Measurements from ENCODE around the gene FGFR2.

Gene FGFR2

GRCh38 chr10:121438333-121438732 is 159.9 kb downstream of the FGFR2 start:
- H3K4me1 ChIP-seq (ENCODE audit: insufficient read depth, low read length), result peaks cover 45% of the 10 kb centered on the region

GRCh38 chr10:121437596-121437995 is 160.6 kb downstream of the FGFR2 start:
- peak overlapping the region; percentile 70 for H3K27ac ChIP-seq (ENCODE audit: low read depth, low read length)
- no peak overlapping the region for H3K4me3 ChIP-seq (ENCODE audit: low read depth in 1 of 2, low read length in 2 of 2)
- H3K9me3 ChIP-seq (ENCODE audit: low read length), result no peaks in the 10 kb centered on the region
- no peak overlapping the region for H3K9ac ChIP-seq (ENCODE audit: low read length)
- no peaks in the 10 kb centered on the region for H3K36me3 ChIP-seq (ENCODE audit: insufficient read depth, low read length)
- H3K27me3 ChIP-seq (ENCODE audit: control insufficient read depth in 1 of 2, insufficient read depth in 2 of 2, low read length in 2 of 2), result no peaks in the 10 kb centered on the region
- H3K4me1 ChIP-seq (ENCODE audit: insufficient read depth, low read length), result peaks cover 45% of the 10 kb centered on the region

More at GRCh38 chr10:121438333-121438732, 159.9 kb downstream of the FGFR2 start:
- no peak overlapping the region for H3K4me3 ChIP-seq (ENCODE audit: low read depth in 1 of 2, low read length in 2 of 2)
- H3K27me3 ChIP-seq (ENCODE audit: control insufficient read depth in 1 of 2, insufficient read depth in 2 of 2, low read length in 2 of 2), result no peaks in the 10 kb centered on the region
- H3K27ac ChIP-seq (ENCODE audit: low read depth, low read length), result no peak overlapping the region
- no peaks in the 10 kb centered on the region for H3K9me3 ChIP-seq (ENCODE audit: low read length)
- no peak overlapping the region for H3K9ac ChIP-seq (ENCODE audit: low read length)
- H3K36me3 ChIP-seq (ENCODE audit: insufficient read depth, low read length), result no peaks in the 10 kb centered on the region

- Histone ChIP-seq H3K27ac (ENCODE audit: low read depth, low read length) (peak overlapping the region; percentile 70), H3K36me3 (ENCODE audit: insufficient read depth, low read length) (no peaks in the 10 kb centered on the region), H3K4me3 (ENCODE audit: low read depth in 1 of 2, low read length in 2 of 2) (no peak overlapping the region), H3K9ac (ENCODE audit: low read length) (no peak overlapping the region), H3K4me1 (ENCODE audit: insufficient read depth, low read length) (peaks cover 38% of the 10 kb centered on the region), H3K27me3 (ENCODE audit: control insufficient read depth in 1 of 2, insufficient read depth in 2 of 2, low read length in 2 of 2) (no peaks in the 10 kb centered on the region), H3K9me3 (ENCODE audit: low read length) (no peaks in the 10 kb centered on the region)
Observed at GRCh38 chr10:121436630-121437341, 161.5 kb downstream of the FGFR2 start.

GRCh38 chr10:121436281-121436629 is 162.0 kb downstream of the FGFR2 start:
- H3K27ac ChIP-seq (ENCODE audit: low read depth, low read length), result peak overlapping the region; percentile 12
- no peak overlapping the region for H3K4me3 ChIP-seq (ENCODE audit: low read depth in 1 of 2, low read length in 2 of 2)
- H3K36me3 ChIP-seq (ENCODE audit: insufficient read depth, low read length), result no peaks in the 10 kb centered on the region
- no peaks in the 10 kb centered on the region for H3K27me3 ChIP-seq (ENCODE audit: control insufficient read depth in 1 of 2, insufficient read depth in 2 of 2, low read length in 2 of 2)
- no peak overlapping the region for H3K9ac ChIP-seq (ENCODE audit: low read length)
- no peaks in the 10 kb centered on the region for H3K9me3 ChIP-seq (ENCODE audit: low read length)
- H3K4me1 ChIP-seq (ENCODE audit: insufficient read depth, low read length), result peaks cover 38% of the 10 kb centered on the region

- Histone ChIP-seq H3K4me3 (ENCODE audit: low read depth in 1 of 2, low read length in 2 of 2) (no peak overlapping the region), H3K27ac (ENCODE audit: low read depth, low read length) (peak overlapping the region; percentile 12)
Observed at GRCh38 chr10:121435099-121435875, 163.0 kb downstream of the FGFR2 start.

GRCh38 chr10:121433965-121434364 is 164.3 kb downstream of the FGFR2 start:
- no peaks in the 10 kb centered on the region for H3K27me3 ChIP-seq (ENCODE audit: control insufficient read depth in 1 of 2, insufficient read depth in 2 of 2, low read length in 2 of 2)
- no peaks in the 10 kb centered on the region for H3K9me3 ChIP-seq (ENCODE audit: low read length)
- no peaks in the 10 kb centered on the region for H3K36me3 ChIP-seq (ENCODE audit: insufficient read depth, low read length)
- H3K9ac ChIP-seq (ENCODE audit: low read length), result no peak overlapping the region
- no peak overlapping the region for H3K27ac ChIP-seq (ENCODE audit: low read depth, low read length)
- H3K4me1 ChIP-seq (ENCODE audit: insufficient read depth, low read length), result peaks cover 42% of the 10 kb centered on the region
- no peak overlapping the region for H3K4me3 ChIP-seq (ENCODE audit: low read depth in 1 of 2, low read length in 2 of 2)

More at GRCh38 chr10:121435099-121435875, 163.0 kb downstream of the FGFR2 start:
- Histone ChIP-seq H3K27me3 (ENCODE audit: control insufficient read depth in 1 of 2, insufficient read depth in 2 of 2, low read length in 2 of 2) (no peaks in the 10 kb centered on the region), H3K36me3 (ENCODE audit: insufficient read depth, low read length) (no peaks in the 10 kb centered on the region), H3K9me3 (ENCODE audit: low read length) (no peaks in the 10 kb centered on the region), H3K4me1 (ENCODE audit: insufficient read depth, low read length) (peaks cover 38% of the 10 kb centered on the region), H3K9ac (ENCODE audit: low read length) (no peak overlapping the region)

- peaks cover 28% of the 10 kb centered on the region for H3K4me1 ChIP-seq (ENCODE audit: insufficient read depth, low read length)
- H3K27ac ChIP-seq (ENCODE audit: low read depth, low read length), result no peak overlapping the region
- no peak overlapping the region for H3K9ac ChIP-seq (ENCODE audit: low read length)
- H3K36me3 ChIP-seq (ENCODE audit: insufficient read depth, low read length), result no peaks in the 10 kb centered on the region
- H3K4me3 ChIP-seq (ENCODE audit: low read depth in 1 of 2, low read length in 2 of 2), result no peak overlapping the region
- no peaks in the 10 kb centered on the region for H3K9me3 ChIP-seq (ENCODE audit: low read length)
- H3K27me3 ChIP-seq (ENCODE audit: control insufficient read depth in 1 of 2, insufficient read depth in 2 of 2, low read length in 2 of 2), result no peaks in the 10 kb centered on the region
Observed at GRCh38 chr10:121428867-121429266, 169.4 kb downstream of the FGFR2 start.

All from muscle layer of colon (tissue), 2 donors.